ENCODE results near the gene INTS1.

- TF ChIP-seq TAF1 (IDR thresholded peaks at IDR 0.05; ENCODE audit: borderline replicate concordance, insufficient read depth, low read length) (no peak), REST (IDR thresholded peaks at IDR 0.05; ENCODE audit: insufficient read depth in 1 of 2, low read depth in 2 of 2, low read length in 2 of 2) (no peak)
These were observed 8.8 kb upstream of the INTS1 start for GRCh38 chr7:1512781-1513656.

All from PFSK-1 (cell line).